HEK293T (cell line): ENCODE data around the gene GPRIN3.

Experiments
- CTCF ChIA-PET: fragments of 350-600 bp; formaldehyde crosslinking; extraction: SDS; loops from one replicate; lab custom pipeline; 2021; ENCODE audit warnings: antibody characterized with exemption, inconsistent platforms; lab: Yijun Ruan, JAX
- POLR2A ChIA-PET: fragments of 350-600 bp; formaldehyde crosslinking; extraction: SDS; loops from one replicate; lab custom pipeline; 2020; ENCODE audit warnings: antibody characterized with exemption, inconsistent platforms; lab: Yijun Ruan, JAX
- DNase-seq: peaks from one replicate; pipeline ENCODE4 v3.0.0; 2012; ENCODE audit warnings: mixed read lengths; ENCODE audit errors: extremely low spot score
- ARNT ChIP-seq: fragments of 450-650 bp; IDR thresholded peaks from 2 replicates; pipeline ENCODE4 v1.6.1; 2017; ENCODE audit warnings: mild to moderate bottlenecking
- BHLHE40 ChIP-seq: fragments of 450-650 bp; IDR thresholded peaks from 2 replicates; pipeline ENCODE4 v1.6.1; 2016; ENCODE audit warnings: mild to moderate bottlenecking, moderate library complexity, borderline replicate concordance
- ELF4 ChIP-seq: fragments of 450-650 bp; IDR thresholded peaks from 2 replicates; pipeline ENCODE4 v1.6.1; 2017; ENCODE audit warnings: antibody characterized with exemption
- FOXK2 ChIP-seq: fragments of 450-650 bp; IDR thresholded peaks from 2 replicates; pipeline ENCODE4 v1.6.1; 2016; ENCODE audit warnings: mild to moderate bottlenecking
- L3MBTL2 ChIP-seq: fragments of 450-650 bp; conservative IDR thresholded peaks from 2 replicates; pipeline ENCODE4 v1.6.1; 2016; ENCODE audit warnings: mild to moderate bottlenecking
- LEF1 ChIP-seq: fragments of 450-650 bp; IDR thresholded peaks from 2 replicates; pipeline ENCODE4 v1.6.1; 2017; ENCODE audit warnings: mild to moderate bottlenecking, borderline replicate concordance
- NFRKB ChIP-seq: fragments of 450-650 bp; IDR thresholded peaks from 2 replicates; pipeline ENCODE4 v1.6.1; 2016; ENCODE audit warnings: mild to moderate bottlenecking, moderate library complexity
- PKNOX1 ChIP-seq: fragments of 450-650 bp; IDR thresholded peaks from 2 replicates; pipeline ENCODE4 v1.6.1; 2016
- SP1 ChIP-seq: fragments of 450-650 bp; IDR thresholded peaks from 2 replicates; pipeline ENCODE4 v1.6.1; 2017
- SUZ12 ChIP-seq: fragments of 450-650 bp; IDR thresholded peaks from 2 replicates; pipeline ENCODE4 v1.6.1; 2016; ENCODE audit warnings: mild to moderate bottlenecking
- TARDBP ChIP-seq: fragments of 450-650 bp; IDR thresholded peaks from 2 replicates; pipeline ENCODE4 v1.6.1; 2016

Gene GPRIN3

GRCh38 chr4:89193843-89194242, 113.8 kb downstream of the GPRIN3 start:
- ChIA-PET POLR2A (no interaction called here), CTCF (no interaction called here)

More at GRCh38 chr4:89193843-89194242, 113.8 kb downstream of the GPRIN3 start:
- TF ChIP-seq PKNOX1 (no peak), ELF4 (no peak), L3MBTL2 (no peak), SUZ12 (no peak), BHLHE40 (no peak), FOXK2 (no peak), LEF1 (no peak), TARDBP (no peak), NFRKB (no peak), SP1 (no peak), ARNT (no peak)
- DNase-seq, result no peak
